Calu3 (cell line): Measurements from ENCODE around the gene OR10V1. TPM values are rescaled to one million over a fixed set of nuclear protein-coding genes. Genes with fewer than 3 reads are reported as not detected.

ENCODE experiments used
- BruUV-seq: library from RNA; stranded (reverse); fragments of 400-500 nt; replicated peaks from 2 replicates; lab custom pipeline; 2021; lab: Mats Ljungman, UMichigan
- CTCF ChIA-PET: fragments of 300-600 bp; sonication (Branson Sonifier 250); formaldehyde crosslinking; loops from one replicate; lab custom pipeline; 2022; ENCODE audit warnings: antibody characterized with exemption; lab: Charles Lee
- DNase-seq: peaks from one replicate; pipeline ENCODE4 v3.0.0; 2022
- H3K27ac Mint-ChIP-seq: one replicate; pipeline ENCODE4 v1.8.0; 2022; ENCODE audit warnings: mixed read lengths; ENCODE audit not compliant: unreplicated experiment
- H3K27me3 Mint-ChIP-seq: one replicate; pipeline ENCODE4 v1.8.0; 2022; ENCODE audit warnings: mixed read lengths; ENCODE audit not compliant: unreplicated experiment
- H3K36me3 Mint-ChIP-seq: one replicate; pipeline ENCODE4 v1.8.0; 2022; ENCODE audit warnings: mild to moderate bottlenecking, moderate library complexity, mixed read lengths; ENCODE audit not compliant: insufficient read depth, unreplicated experiment
- H3K4me1 Mint-ChIP-seq: one replicate; pipeline ENCODE4 v1.8.0; 2022; ENCODE audit warnings: mild to moderate bottlenecking, low read depth, mixed read lengths; ENCODE audit not compliant: unreplicated experiment
- H3K4me3 Mint-ChIP-seq: one replicate; pipeline ENCODE4 v1.8.0; 2022; ENCODE audit warnings: mild to moderate bottlenecking, low read depth, moderate library complexity, mixed read lengths; ENCODE audit not compliant: unreplicated experiment
- H3K9me3 Mint-ChIP-seq: one replicate; pipeline ENCODE4 v1.8.0; 2022; ENCODE audit warnings: low read depth, mixed read lengths; ENCODE audit not compliant: unreplicated experiment
- CTCF ChIP-seq: fragments of 200-600 bp; IDR thresholded peaks from one replicate; pipeline ENCODE4 v1.8.0; 2022; ENCODE audit warnings: antibody characterized with exemption; ENCODE audit not compliant: unreplicated experiment
- intact Hi-C: fragments of 100-400 bp; cut with micrococcal nuclease; formaldehyde crosslinking; loops from one replicate; pipeline ENCODE4 v1.10.0; 2022; ENCODE audit not compliant: unreplicated experiment
- total RNA-seq: library from RNA; stranded (reverse); gene quantifications from 2 replicates; pipeline ENCODE4 v1.2.3, GENCODE V29; 2022

OR10V1 gene
- total RNA-seq, 1 experiment from 2014 or later = not detected

DNA sequence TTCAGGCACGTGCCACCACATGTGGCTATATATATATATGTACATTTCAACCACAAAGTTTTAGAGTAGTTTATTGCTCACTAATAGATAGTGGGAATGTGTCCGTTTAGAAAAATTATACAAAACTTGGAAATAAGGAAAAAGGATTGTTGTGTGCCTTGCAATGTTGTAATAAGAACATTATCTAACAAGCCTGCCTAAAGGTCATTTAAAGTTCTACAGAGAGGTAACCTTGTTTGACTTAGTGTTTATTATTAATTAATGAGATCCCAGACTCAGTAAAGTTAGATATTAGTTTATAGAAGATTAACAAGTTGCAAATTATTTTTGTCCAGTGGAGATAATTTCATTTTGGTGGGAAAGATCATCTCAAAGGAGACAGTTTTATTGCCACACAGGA, 39.4 kb downstream of the OR10V1 start:
- Mint-ChIP-seq H3K4me1 (peaks cover 21% of the 10 kb centered on the region), H3K36me3 (peaks cover 13% of the 10 kb centered on the region), H3K27me3 (no peaks in the 10 kb centered on the region), H3K9me3 (no peaks in the 10 kb centered on the region), H3K27ac (no peak overlapping the region), H3K4me3 (no peak overlapping the region)
- no peak for DNase-seq
- no peak for TF ChIP-seq CTCF
- no TSS peak for BruUV-seq
- CTCF ChIA-PET = no interaction called here
- intact Hi-C loops = no loop called here

DNA sequence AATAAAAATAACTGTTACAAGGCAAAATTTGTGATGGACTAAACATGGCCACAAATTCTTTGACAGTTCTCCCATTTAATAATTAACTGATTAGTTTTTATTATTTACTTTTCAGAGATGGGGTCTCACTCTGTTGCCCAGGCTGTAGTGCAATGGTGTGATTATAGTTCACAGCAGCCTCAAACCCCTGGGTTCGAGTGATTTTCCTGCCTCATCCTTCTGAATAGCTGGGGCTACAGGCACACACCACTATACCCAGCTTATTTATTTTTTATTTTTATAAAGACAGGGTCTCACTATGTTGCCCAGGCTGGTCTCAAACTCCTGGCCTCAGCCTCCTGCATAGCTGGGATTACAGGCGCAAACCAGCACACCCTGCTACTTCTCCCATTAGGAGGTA, 40.4 kb downstream of the OR10V1 start:
- Mint-ChIP-seq H3K27me3 (no peaks in the 10 kb centered on the region), H3K27ac (no peak overlapping the region), H3K4me1 (peaks cover 22% of the 10 kb centered on the region), H3K4me3 (no peak overlapping the region), H3K36me3 (peaks cover 23% of the 10 kb centered on the region), H3K9me3 (no peaks in the 10 kb centered on the region)
- BruUV-seq = no TSS peak
- TF ChIP-seq CTCF = no peak
- intact Hi-C loops = no loop called here
- no peak for DNase-seq
- CTCF ChIA-PET = no interaction called here

GRCh38 chr11:59671471-59671870, 42.2 kb downstream of the OR10V1 start:
- no peak for TF ChIP-seq CTCF
- Mint-ChIP-seq H3K4me3 (no peak overlapping the region), H3K27me3 (no peaks in the 10 kb centered on the region), H3K9me3 (no peaks in the 10 kb centered on the region), H3K4me1 (peaks cover 39% of the 10 kb centered on the region), H3K36me3 (peaks cover 39% of the 10 kb centered on the region), H3K27ac (no peak overlapping the region)
- no TSS peak for BruUV-seq
- no peak for DNase-seq
- CTCF ChIA-PET = interaction anchor here (1.2 kb wide), 1 partner anchor 9 kb away, joined by 3 read pairs; no protein-coding TSS in a partner anchor
- intact Hi-C loops = no loop called here

GRCh38 chr11:59669611-59670009, 44.0 kb downstream of the OR10V1 start:
- TSS peak; percentile 92 for BruUV-seq
- CTCF ChIA-PET = interaction anchor here (0.6 to 1.5 kb wide), 10 partner anchors 11 to 1934 kb away, joined by 3 to 8 read pairs (median 3); partner anchors contain the start of gene STX3
- DNase-seq = peak; percentile 21
- Mint-ChIP-seq H3K27ac (peak overlapping the region; percentile 97), H3K4me3 (peak overlapping the region; percentile 88), H3K36me3 (peaks cover 45% of the 10 kb centered on the region), H3K27me3 (no peaks in the 10 kb centered on the region), H3K4me1 (peaks cover 33% of the 10 kb centered on the region), H3K9me3 (no peaks in the 10 kb centered on the region)
- intact Hi-C loops = loop anchor here (5.0 kb wide), 2 partner anchors 52 to 88 kb away; partner anchors contain the start of genes OSBP and STX3
- TF ChIP-seq CTCF = no peak
